NCI-H128 (cell line): Measurements from ENCODE around the gene ERN1.
A peak's percentile ranks its signal among the peaks of the same experiment; 100 is the strongest.
"Not testable (repeated sequence)": the region's sequence is repeated elsewhere in the genome, so short reads cannot be mapped to it uniquely, and the experiment has no call there.

Source experiments
- DNase-seq: peaks from one replicate; lab custom pipeline; 2025; ENCODE audit not compliant: unreplicated experiment; lab: John Stamatoyannopoulos, UW

ERN1 gene

GRCh38 chr17:64129765-64130558, at the start of gene ERN1:
Gene ERN1 (minus strand): TSS chr17:64130144. CDS start chr17:64130029, 115 bp downstream.
- peak; percentile 46 for DNase-seq

DNA sequence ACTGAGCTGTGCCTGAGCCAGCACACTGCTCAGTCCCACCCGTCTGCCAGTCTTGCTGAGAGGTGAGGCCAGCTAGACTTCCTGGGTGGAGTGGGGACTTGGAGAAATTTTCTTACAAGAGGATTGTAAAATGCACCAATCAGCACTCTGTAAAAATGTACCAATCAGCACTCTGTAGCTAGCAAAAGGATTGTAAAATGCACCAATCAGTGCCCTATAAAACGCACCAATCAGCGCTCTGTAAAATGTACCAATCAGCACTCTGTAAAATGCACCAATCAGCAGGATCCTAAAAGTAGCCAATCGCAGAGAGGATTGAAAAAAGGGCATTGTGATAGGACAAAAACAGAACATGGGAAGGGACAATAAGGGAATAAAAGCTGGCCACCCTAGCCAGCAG, 49.1 kb upstream of the ERN1 start:
- not testable (repeated sequence) for DNase-seq

- no peak for DNase-seq
Measured at GRCh38 chr17:64178011-64178825, 48.3 kb upstream of the ERN1 start.

DNA sequence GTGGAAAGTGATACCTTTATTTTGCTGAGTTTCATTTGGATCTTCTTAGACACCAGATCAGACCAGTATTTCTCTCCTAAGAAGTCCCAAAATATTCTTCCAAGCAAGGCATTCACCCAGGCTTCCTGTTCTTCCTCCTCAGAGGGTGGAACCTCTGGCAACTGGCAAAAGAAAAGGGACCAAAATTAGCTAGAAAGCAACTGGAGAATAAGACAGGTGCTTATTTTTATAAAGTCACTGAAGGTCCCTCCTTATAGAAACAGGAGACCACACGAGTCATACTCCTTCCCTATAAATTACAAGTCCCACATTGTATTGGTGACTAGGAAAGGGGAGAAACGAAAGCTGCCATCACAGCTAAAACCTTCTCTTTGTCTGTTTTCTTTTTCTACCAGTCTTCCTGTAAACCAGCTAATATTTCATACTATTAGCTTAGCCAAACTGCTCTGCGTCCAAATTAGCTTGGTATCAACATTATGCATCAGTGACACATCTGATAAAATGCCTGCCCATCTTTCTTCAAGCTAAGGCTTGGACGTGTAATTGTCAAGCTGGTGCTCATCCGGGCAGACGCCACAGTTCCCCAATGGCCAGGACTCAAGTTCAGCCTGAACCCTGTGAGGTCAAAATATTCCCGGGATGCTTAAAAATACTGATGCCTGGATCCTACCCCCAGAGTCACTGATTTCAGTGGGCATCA, 47.5 kb upstream of the ERN1 start:
- DNase-seq = no peak

DNA sequence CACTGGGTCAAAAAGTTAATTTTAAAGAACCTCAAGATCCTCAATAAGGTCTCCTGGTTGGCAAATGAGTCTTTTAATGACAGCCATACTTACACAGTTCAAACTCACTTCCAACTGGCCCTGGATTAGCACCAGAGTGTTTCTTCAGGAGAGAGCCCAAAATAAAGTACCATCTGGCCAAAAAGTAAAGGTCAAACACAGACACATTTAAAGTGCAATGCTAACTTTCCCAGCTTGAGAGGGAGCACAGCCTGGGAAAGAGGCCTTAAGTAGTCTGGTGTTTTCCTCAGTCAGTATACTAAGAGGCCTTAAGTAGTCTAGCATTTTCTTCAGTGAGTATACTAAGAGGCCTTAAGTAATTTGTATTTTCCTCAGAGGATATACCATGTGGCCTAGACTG, 46.6 kb upstream of the ERN1 start:
- DNase-seq = no peak

DNA sequence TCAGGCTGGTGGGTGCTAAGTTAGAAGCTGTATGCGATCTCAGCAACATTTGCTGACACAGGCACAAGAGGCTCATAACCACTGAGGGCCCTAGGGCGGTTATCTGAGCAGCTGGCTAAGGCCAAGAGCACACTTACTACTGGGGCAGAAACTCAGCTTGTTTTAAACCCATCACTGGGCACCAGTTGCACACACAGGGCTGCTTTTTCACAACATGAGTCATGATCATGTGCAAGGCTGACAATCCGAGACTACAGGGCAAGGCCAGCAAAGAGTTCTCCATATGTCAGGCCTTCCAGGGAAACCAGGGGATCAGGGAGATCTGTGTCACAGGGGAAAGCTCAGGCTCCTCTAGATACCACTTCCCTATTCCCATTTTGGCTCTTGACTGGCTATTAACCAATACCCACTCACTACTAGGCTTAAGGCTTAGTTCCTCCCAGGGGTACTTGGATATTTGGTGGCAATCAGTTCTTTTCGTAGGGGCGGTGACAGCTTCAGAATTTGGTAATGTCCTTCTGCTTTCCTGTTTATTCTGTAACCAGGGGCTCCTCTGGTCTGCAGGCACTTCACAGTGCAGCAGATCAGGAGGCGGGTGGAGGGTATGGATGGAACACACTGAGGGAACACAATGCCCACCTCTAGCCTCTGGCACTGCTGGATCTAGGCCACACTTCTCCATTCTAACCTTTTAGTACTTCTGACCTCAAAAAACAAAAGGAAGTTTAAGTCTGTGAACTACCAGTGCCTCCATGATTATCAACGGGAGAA, 44.9 kb upstream of the ERN1 start:
- no peak for DNase-seq

- no peak for DNase-seq
Measured at GRCh38 chr17:64173646-64174045, 43.7 kb upstream of the ERN1 start.

- no peak for DNase-seq
Measured at GRCh38 chr17:64172510-64172909, 42.6 kb upstream of the ERN1 start.

DNA sequence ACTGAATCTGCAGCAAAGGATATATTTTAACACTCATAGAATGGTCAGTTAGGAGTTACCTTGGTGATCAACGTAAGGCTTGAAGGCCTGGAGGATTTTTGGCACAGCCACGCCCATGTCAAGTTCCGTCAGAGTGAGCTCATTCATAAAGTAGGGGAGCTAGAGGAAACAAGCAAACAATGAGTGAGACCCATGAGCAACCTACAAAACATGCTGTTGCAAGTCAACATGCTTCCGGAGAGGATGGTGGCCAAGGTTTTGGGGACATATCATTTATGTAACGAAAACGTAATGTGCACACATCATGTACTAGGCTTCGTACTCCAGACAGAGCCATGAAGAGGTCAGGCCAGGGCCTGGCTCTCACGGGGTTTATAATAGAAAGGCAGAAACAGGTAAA, 41.1 kb upstream of the ERN1 start:
- no peak for DNase-seq

- DNase-seq = no peak
Measured at GRCh38 chr17:64170286-64170685, 40.3 kb upstream of the ERN1 start.

DNA sequence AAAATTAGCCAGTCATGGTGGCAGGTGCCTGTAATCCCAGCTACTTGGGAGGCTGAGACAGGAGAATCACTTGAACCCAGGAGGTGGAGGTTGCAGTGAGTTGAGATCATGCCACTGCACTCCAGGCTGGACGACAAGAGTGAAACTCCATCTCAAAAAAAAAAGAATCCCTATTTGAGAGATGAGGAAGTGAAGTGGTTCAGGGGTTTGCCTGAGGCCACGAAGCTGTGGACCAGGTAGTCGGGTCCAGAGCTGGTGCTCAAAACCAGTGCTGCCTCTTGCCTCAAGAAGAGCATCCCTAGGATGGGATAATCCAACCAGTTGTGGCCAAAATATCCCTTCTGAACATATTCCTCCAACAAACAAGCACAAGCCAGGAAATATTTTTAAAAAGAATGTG, 37.7 kb upstream of the ERN1 start:
- DNase-seq = not testable (repeated sequence)

DNA sequence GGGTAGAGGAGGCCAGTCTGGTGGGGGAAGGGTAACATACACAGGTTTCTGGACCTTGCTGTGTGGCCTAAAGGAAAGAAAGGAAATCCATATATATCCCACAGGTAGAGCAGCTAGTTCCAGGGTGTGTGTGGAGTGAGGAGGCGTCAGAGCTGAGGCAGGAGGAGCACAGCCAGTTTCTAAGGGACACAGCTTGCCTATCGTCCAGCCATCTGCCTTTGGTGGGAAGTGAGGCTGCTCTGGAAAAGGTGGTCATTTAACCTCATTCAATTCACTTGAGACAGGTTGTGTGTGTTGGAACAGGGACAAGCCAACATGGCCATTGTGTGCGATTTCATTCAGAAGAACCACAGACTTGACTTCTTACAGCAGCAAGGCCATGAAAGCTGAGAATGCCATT, 36.9 kb upstream of the ERN1 start:
- no peak for DNase-seq

GRCh38 chr17:64165347-64165746, 35.4 kb upstream of the ERN1 start:
- no peak for DNase-seq

GRCh38 chr17:64164596-64165285, 34.8 kb upstream of the ERN1 start:
- no peak for DNase-seq

GRCh38 chr17:64163468-64163867, 33.5 kb upstream of the ERN1 start:
- no peak for DNase-seq

DNA sequence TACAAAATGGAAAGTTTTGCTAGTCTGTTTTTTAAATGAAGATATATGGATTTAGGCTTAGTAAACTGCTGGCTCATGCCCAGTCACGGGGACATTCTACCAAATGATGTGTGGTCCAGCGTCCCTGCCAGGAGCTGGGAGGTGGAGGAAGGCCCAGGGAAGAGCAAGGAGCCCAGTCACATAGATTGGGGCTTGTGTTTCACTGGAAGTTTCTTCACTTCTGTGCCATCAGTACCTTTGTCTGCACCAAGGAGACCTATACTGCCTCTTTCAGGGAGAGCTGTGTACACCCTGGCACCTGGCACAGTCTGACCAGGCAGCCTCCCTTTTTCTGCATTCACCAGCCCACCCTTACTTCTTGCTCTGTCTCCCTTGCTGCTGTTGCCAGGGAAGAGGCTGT, 32.6 kb upstream of the ERN1 start:
- no peak for DNase-seq

GRCh38 chr17:64161380-64162176, 31.6 kb upstream of the ERN1 start:
- no peak for DNase-seq

GRCh38 chr17:64160378-64160777, 30.4 kb upstream of the ERN1 start:
- no peak for DNase-seq

- no peak for DNase-seq
Measured at GRCh38 chr17:64158831-64159590, 29.1 kb upstream of the ERN1 start.
